ENCODE data around the gene S100A16. TPM values are rescaled to one million over a fixed set of nuclear protein-coding genes. Genes with fewer than 3 reads are reported as not detected.
"Not testable (repeated sequence)": the region's sequence is repeated elsewhere in the genome, so short reads cannot be mapped to it uniquely, and the experiment has no call there.

The S100A16 gene
- total RNA-seq, 1 experiment from 2014 or later, result 14.6 TPM

DNA sequence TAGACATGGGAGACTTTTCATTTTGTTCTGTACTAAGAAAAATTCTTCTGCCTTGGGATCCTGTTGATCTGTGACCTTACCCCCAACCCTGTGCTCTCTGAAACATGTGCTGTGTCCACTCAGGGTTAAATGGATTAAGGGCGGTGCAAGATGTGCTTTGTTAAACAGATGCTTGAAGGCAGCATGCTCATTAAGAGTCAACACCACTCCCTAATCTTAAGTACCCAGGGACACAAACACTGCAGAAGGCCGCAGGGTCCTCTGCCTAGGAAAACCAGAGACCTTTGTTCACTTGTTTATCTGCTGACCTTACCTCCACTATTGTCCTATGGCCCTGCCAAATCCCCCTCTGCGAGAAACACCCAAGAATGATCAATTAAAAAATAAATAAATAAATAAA, 29.4 kb downstream of the S100A16 start:
- H3K36me3 Mint-ChIP-seq; H3K27ac Mint-ChIP-seq; H3K4me3 Mint-ChIP-seq; H3K27me3 Mint-ChIP-seq (ENCODE audit: low read depth); H3K9me3 Mint-ChIP-seq; ATAC-seq; DNase-seq (ENCODE audit: low spot score): not testable (repeated sequence)
- ChIA-PET CTCF (interaction anchor here (5.2 kb wide), 1 partner anchor 45 kb away, joined by 29 read pairs; the partner anchor contains the start of genes S100A1 and S100A13), POLR2A (interaction anchor here (0.7 kb wide), 1 partner anchor 711 kb away, joined by 3 read pairs; no protein-coding TSS in a partner anchor)
- H3K4me1 Mint-ChIP-seq, result peaks cover 11% of the 10 kb centered on the region

DNA sequence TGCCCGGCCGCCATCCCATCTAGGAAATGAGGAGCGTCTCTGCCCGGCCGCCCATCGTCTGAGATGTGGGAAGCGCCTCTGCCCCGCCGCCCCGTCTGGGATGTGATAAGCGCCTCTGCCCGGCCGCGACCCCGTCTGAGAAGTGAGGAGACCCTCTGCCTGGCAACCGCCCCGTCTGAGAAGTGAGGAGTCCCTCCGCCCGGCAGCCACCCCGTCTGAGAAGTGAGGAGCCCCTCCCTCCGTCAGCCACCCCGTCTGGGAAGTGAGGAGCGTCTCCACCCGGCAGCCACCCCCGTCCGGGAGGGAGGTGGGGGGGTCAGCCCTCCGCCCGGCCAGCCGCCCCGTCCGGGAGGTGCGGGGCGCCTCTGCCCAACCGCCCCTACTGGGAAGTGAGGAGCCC, 30.1 kb downstream of the S100A16 start:
- H3K36me3 Mint-ChIP-seq; POLR2A ChIA-PET; ATAC-seq; H3K27ac Mint-ChIP-seq; DNase-seq (ENCODE audit: low spot score); H3K4me3 Mint-ChIP-seq; H3K27me3 Mint-ChIP-seq (ENCODE audit: low read depth); H3K9me3 Mint-ChIP-seq: not testable (repeated sequence)
- CTCF ChIA-PET, result interaction anchor here (0.9 to 5.2 kb wide), 3 partner anchors 10 to 45 kb away, joined by 3 to 29 read pairs (median 3); partner anchors contain the start of genes S100A1 and S100A13
- H3K4me1 Mint-ChIP-seq, result peaks cover 15% of the 10 kb centered on the region

DNA sequence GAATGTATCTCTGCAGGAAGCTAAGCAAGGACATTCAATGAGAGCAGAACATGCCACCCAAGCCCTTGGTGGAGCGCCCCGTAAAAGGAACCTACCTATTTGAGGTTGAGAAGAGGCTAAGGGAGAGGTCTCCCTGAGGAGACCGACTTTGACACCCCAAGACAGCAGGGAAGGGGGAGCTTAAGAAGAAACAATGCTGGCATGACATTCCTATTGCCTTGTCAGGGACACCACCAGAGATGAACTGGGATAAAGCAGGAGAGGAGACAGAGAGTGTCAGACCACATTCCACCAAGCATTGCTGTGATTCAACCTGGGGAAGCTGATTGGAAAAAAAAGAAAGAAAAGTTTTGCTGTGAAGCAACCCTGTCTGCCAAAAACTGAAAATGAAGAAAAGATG, 34.0 kb downstream of the S100A16 start:
- no peak for DNase-seq (ENCODE audit: low spot score)
- Mint-ChIP-seq H3K27ac (no peak overlapping the region), H3K4me1 (peaks cover 18% of the 10 kb centered on the region), H3K4me3 (no peak overlapping the region), H3K9me3 (no peaks in the 10 kb centered on the region), H3K27me3 (ENCODE audit: low read depth) (0 out of 2 replicates have a peak, but pooled peaks cover 2% of the 10 kb centered on the region), H3K36me3 (peaks cover 3% of the 10 kb centered on the region; the same call in 1 of the 2 replicates)
- POLR2A ChIA-PET, result interaction anchor here (0.6 kb wide), 1 partner anchor 787 kb away, joined by 7 read pairs; no protein-coding TSS in a partner anchor
- TF ChIP-seq ESRRA (CRISPR knock-in tag; IDR thresholded peaks at IDR 0.05; ENCODE audit: borderline replicate concordance) (no peak), SMAD4 (CRISPR knock-in tag; IDR thresholded peaks at IDR 0.05) (no peak), RORB (CRISPR knock-in tag; IDR thresholded peaks at IDR 0.05) (no peak), GRHL2 (CRISPR knock-in tag; IDR thresholded peaks at IDR 0.05; ENCODE audit: insufficient replicate concordance, severe bottlenecking) (no peak), ELF4 (CRISPR knock-in tag; IDR thresholded peaks at IDR 0.05; ENCODE audit: low read depth) (no peak), FOXP1 (CRISPR knock-in tag; IDR thresholded peaks at IDR 0.05; ENCODE audit: borderline replicate concordance) (no peak), MXD4 (CRISPR knock-in tag; IDR thresholded peaks at IDR 0.05; ENCODE audit: borderline replicate concordance) (no peak), GABPB1 (CRISPR knock-in tag; IDR thresholded peaks at IDR 0.05) (no peak), KAT7 (CRISPR knock-in tag; IDR thresholded peaks at IDR 0.05; ENCODE audit: borderline replicate concordance) (no peak), NR2C2 (CRISPR knock-in tag; IDR thresholded peaks at IDR 0.05) (no peak), ETV6 (CRISPR knock-in tag; IDR thresholded peaks at IDR 0.05) (no peak), ZNF416 (CRISPR knock-in tag; IDR thresholded peaks at IDR 0.05) (no peak), ZNF317 (CRISPR knock-in tag; IDR thresholded peaks at IDR 0.05; ENCODE audit: borderline replicate concordance, low read depth) (no peak), NR3C1 (CRISPR knock-in tag; conservative IDR thresholded peaks at IDR 0.05; ENCODE audit: low read depth) (no peak)
- TF ChIP-seq, protein P1, sequence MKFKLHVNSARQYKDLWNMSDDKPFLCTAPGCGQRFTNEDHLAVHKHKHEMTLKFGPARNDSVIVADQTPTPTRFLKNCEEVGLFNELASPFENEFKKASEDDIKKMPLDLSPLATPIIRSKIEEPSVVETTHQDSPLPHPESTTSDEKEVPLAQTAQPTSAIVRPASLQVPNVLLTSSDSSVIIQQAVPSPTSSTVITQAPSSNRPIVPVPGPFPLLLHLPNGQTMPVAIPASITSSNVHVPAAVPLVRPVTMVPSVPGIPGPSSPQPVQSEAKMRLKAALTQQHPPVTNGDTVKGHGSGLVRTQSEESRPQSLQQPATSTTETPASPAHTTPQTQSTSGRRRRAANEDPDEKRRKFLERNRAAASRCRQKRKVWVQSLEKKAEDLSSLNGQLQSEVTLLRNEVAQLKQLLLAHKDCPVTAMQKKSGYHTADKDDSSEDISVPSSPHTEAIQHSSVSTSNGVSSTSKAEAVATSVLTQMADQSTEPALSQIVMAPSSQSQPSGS (CRISPR knock-in tag; IDR thresholded peaks at IDR 0.05; ENCODE audit: borderline replicate concordance, low read depth), result no peak
- TF ChIP-seq, protein P2, sequence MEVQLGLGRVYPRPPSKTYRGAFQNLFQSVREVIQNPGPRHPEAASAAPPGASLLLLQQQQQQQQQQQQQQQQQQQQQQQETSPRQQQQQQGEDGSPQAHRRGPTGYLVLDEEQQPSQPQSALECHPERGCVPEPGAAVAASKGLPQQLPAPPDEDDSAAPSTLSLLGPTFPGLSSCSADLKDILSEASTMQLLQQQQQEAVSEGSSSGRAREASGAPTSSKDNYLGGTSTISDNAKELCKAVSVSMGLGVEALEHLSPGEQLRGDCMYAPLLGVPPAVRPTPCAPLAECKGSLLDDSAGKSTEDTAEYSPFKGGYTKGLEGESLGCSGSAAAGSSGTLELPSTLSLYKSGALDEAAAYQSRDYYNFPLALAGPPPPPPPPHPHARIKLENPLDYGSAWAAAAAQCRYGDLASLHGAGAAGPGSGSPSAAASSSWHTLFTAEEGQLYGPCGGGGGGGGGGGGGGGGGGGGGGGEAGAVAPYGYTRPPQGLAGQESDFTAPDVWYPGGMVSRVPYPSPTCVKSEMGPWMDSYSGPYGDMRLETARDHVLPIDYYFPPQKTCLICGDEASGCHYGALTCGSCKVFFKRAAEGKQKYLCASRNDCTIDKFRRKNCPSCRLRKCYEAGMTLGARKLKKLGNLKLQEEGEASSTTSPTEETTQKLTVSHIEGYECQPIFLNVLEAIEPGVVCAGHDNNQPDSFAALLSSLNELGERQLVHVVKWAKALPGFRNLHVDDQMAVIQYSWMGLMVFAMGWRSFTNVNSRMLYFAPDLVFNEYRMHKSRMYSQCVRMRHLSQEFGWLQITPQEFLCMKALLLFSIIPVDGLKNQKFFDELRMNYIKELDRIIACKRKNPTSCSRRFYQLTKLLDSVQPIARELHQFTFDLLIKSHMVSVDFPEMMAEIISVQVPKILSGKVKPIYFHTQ (CRISPR knock-in tag; IDR thresholded peaks at IDR 0.05), result no peak
- TF ChIP-seq, protein P3, sequence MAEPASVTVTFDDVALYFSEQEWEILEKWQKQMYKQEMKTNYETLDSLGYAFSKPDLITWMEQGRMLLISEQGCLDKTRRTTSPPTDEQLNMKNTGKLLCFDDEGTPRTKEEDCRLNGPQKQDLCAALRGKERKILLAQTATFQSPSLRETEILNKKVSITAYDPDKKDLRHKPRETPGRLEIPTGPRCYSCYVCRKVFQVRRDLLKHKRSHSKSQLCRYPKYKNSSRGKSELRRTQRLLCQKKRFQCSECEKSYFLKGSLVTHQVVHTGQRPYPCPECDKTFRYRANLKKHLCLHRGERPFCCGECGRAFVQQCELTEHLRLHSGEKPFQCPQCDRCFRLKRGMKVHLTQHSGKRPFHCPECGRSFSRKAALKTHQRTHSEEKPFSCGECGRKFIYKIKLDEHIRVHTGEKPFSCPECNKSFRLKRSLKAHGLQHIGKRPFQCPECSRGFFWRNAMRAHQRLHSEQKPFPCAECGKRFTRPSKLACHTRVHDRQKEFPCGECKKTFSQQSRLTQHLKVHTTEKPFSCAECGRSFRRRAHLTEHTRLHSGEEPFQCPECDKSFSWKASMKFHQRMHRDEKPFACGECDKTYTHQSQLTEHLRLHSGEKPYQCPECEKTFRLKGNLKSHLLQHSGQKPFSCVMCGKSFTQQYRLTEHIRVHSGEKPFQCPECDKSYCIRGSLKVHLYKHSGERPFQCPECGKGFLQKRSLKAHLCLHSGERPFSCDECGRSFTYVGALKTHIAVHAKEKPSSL (CRISPR knock-in tag; conservative IDR thresholded peaks at IDR 0.05), result no peak
- CTCF ChIA-PET, result interaction anchor here (1.2 to 2.4 kb wide), 3 partner anchors 11 to 48 kb away, joined by 5 to 9 read pairs (median 6); partner anchors contain the start of genes S100A13 and S100A16
- ATAC-seq, result no peak

All from WTC11 (cell line).